ENCODE results near the gene MALAT1.
A peak's percentile ranks its signal among the peaks of the same experiment; 100 is the strongest.

DNA sequence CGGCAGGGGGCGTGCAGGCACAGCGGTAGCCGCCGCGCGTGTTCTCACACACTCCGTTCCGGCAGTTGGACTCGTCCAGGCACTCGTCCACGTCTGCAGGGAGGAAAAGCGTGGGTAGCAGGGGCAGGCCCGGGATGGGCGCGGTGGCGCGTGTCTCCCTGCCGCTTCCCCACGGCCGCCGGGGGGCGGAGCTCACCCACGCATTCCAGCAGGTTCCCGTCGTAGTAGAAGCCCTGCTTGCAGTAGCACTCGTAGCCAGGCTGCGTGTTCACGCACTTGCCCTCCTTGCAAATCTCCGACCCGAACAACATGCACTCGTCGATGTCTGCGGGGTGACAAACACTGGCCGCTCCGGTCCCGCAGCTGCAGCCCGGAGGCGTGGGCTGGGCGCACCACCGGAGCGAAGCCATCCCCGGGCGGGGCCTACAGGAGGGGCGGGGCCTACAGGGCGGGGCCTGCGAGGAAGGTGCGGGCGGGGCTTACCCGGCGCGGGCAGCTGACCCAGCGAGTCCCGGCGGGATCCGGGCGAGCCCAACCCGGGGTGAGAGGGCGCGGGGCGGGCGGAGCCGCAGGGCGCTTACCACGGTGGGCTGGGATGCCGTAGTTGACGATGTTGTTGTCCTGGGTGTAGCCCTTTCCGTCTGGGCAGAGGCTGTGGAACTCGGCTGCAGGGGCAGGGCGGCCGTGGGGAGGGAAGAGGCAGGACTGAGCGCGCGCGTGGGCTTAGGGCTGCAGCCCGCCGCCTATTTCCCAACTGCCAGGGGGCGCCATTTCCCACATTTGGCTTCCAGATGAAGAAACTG is 41.6 kb downstream of the MALAT1 start:
- TF ChIP-seq CTCF (IDR thresholded peaks at IDR 0.05) (peak; percentile 80 to 98 (median 96)), EP300 (IDR thresholded peaks at IDR 0.05) (no peak), POLR2A (IDR thresholded peaks at IDR 0.05) (peak in 1 of 4 donors; percentile 66)

All from upper lobe of left lung (tissue), 4 donors.